Kidney (tissue), 14 donors: ENCODE measurements around the gene COL6A2. TPM values are rescaled to one million over a fixed set of nuclear protein-coding genes. Genes with fewer than 3 reads are reported as not detected.
A peak's percentile ranks its signal among the peaks of the same experiment; 100 is the strongest.

Experiments
- DNase-seq, 5 donors: peaks; one replicate each; pipeline ENCODE4 v3.0.0-alpha.2; 2013 to 2020
- FAIRE-seq: peaks from 2 replicates; lab custom pipeline; 2012; peaks lifted over from hg19 to GRCh38; lab: Jason Lieb, UNC
- H3K27ac ChIP-seq, 2 donors: one replicate each; pipeline ENCODE4 v1.7.0; 2013; ENCODE audit warnings: low read depth in 2 of 2, low read length in 2 of 2, inconsistent platforms in 1 of 2
- H3K27me3 ChIP-seq: one replicate; pipeline ENCODE4 v1.7.1; 2013; ENCODE audit warnings: low read length, inconsistent platforms; ENCODE audit not compliant: control insufficient read depth, insufficient read depth
- H3K36me3 ChIP-seq, 3 donors: one replicate each; pipeline versions ENCODE4 v1.7.0 to v1.7.1; 2013; ENCODE audit warnings: low read length in 3 of 3, control low read depth in 1 of 3, inconsistent platforms in 1 of 3; ENCODE audit not compliant: insufficient read depth in 3 of 3, control insufficient read depth in 2 of 3
- H3K4me1 ChIP-seq, 3 donors: one replicate each; pipeline versions ENCODE4 v1.7.0 to v1.7.1; 2013; ENCODE audit warnings: low read length in 3 of 3, inconsistent platforms in 1 of 3, low read depth in 1 of 3; ENCODE audit not compliant: control insufficient read depth in 2 of 3, insufficient read depth in 2 of 3
- H3K4me3 ChIP-seq, 3 donors: one replicate each; pipeline versions ENCODE4 v1.7.0 to v1.8.1; 2013; ENCODE audit warnings: low read length in 3 of 3, control low read depth in 1 of 3, inconsistent platforms in 1 of 3
- H3K9ac ChIP-seq, 3 donors: one replicate each; pipeline versions ENCODE4 v1.7.0 to v1.7.1; 2013; ENCODE audit warnings: low read length in 3 of 3, control low read depth in 1 of 3, inconsistent platforms in 1 of 3
- H3K9me3 ChIP-seq, 3 donors: one replicate each; pipeline versions ENCODE4 v1.7.0 to v1.7.1; 2013; ENCODE audit warnings: low read length in 3 of 3, control low read depth in 1 of 3, inconsistent platforms in 1 of 3; ENCODE audit not compliant: control insufficient read depth in 2 of 3, insufficient read depth in 1 of 3
- intact Hi-C: fragments of 100-400 bp; cut with DNase I; formaldehyde crosslinking; loops from one replicate; pipeline ENCODE4 v1.11.1; 2022
- polyA plus RNA-seq: library from polyadenylated mRNA; stranded (reverse); fragments of 350-450 nt; fragmentation: Illumina TruSeq; extraction: RNeasy Lipid Tissue Mini Kit (QIAGEN cat#74804); gene quantifications from one replicate; pipeline ENCODE4 v1.2.3, GENCODE V29; 2014; ENCODE audit warnings: low read depth, low replicate concordance; ENCODE audit not compliant: insufficient read depth
- total RNA-seq: library from RNA; stranded (reverse); fragmentation: NEBNext Ultra II Directional; extraction: Animal tissue kit (Norgen Biotek cat#: 25700); gene quantifications from one replicate; pipeline ENCODE4 v1.2.1, GENCODE V29; 2021
- TF ChIP-seq, protein P1 (sequence below): IDR thresholded peaks from 3 replicates; pipeline ENCODE4 v1.5.1; 2012; ENCODE audit warnings: mild to moderate bottlenecking, moderate library complexity, borderline replicate concordance; ENCODE audit not compliant: insufficient read depth; ENCODE audit errors: extremely low read depth
- donor health status: control.
- donor health status: control.
- donor health status: control.
- donor health status: control.
- donor health status: control.
- donor health status: DM: yes; HTN: yes; CAD: no.
- donor health status: Normal renal cell carcinoma (clear cell type).

COL6A2 gene
- total and polyA plus RNA-seq, 2 donors from 2014 or later = 52.4 to 174 TPM

DNA sequence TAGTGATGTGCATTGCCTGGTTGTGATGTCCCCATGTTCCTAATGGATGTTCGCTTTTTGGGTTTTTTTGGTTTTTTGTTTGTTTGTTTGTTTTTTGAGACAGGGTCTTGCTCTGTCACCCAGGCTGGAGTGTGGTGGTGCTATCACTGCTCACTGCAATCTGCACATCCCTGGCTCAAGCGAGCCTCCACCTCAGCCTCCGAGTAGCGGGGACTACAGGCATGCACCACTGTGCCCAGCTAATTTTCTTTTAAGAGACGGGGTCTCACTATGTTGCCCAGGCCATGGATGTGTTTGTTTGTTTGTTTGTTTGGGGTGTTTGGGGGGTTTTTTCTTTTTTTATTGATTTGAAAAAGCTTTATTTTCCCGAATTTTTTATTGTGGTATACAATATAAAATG, 2.1 kb downstream of the COL6A2 start:
- peaks cover 0 to 2% (median 0%) of the 10 kb centered on the region in 3 donors for H3K36me3 ChIP-seq
- no peak overlapping the region for H3K27ac ChIP-seq
- peak in 2 of 5 donors; percentile 23 to 27 for DNase-seq
- intact Hi-C loops = loop anchor here (10.0 kb wide), 1 partner anchor 125 kb away; no protein-coding TSS in a partner anchor
- no peaks in the 10 kb centered on the region for H3K4me1 ChIP-seq
- FAIRE-seq = no peak
- H3K9me3 ChIP-seq = peaks cover 0 to 8% (median 2%) of the 10 kb centered on the region in 3 donors
- H3K4me3 ChIP-seq = no peak overlapping the region
- no peak overlapping the region for H3K9ac ChIP-seq
- TF ChIP-seq, protein P1, sequence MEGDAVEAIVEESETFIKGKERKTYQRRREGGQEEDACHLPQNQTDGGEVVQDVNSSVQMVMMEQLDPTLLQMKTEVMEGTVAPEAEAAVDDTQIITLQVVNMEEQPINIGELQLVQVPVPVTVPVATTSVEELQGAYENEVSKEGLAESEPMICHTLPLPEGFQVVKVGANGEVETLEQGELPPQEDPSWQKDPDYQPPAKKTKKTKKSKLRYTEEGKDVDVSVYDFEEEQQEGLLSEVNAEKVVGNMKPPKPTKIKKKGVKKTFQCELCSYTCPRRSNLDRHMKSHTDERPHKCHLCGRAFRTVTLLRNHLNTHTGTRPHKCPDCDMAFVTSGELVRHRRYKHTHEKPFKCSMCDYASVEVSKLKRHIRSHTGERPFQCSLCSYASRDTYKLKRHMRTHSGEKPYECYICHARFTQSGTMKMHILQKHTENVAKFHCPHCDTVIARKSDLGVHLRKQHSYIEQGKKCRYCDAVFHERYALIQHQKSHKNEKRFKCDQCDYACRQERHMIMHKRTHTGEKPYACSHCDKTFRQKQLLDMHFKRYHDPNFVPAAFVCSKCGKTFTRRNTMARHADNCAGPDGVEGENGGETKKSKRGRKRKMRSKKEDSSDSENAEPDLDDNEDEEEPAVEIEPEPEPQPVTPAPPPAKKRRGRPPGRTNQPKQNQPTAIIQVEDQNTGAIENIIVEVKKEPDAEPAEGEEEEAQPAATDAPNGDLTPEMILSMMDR = no peak
- no peaks in the 10 kb centered on the region for H3K27me3 ChIP-seq

GRCh38 chr21:46100426-46100825, 2.5 kb downstream of the COL6A2 start:
- H3K36me3 ChIP-seq = peaks cover 0 to 2% (median 0%) of the 10 kb centered on the region in 3 donors
- H3K9me3 ChIP-seq = peaks cover 0 to 8% (median 2%) of the 10 kb centered on the region in 3 donors
- DNase-seq = no peak
- no peak overlapping the region for H3K27ac ChIP-seq
- intact Hi-C loops = loop anchor here (10.0 kb wide), 1 partner anchor 126 kb away; no protein-coding TSS in a partner anchor
- H3K4me3 ChIP-seq = no peak overlapping the region
- no peaks in the 10 kb centered on the region for H3K27me3 ChIP-seq
- FAIRE-seq = no peak
- H3K4me1 ChIP-seq = no peaks in the 10 kb centered on the region
- TF ChIP-seq, protein P1 = no peak
- no peak overlapping the region for H3K9ac ChIP-seq

DNA sequence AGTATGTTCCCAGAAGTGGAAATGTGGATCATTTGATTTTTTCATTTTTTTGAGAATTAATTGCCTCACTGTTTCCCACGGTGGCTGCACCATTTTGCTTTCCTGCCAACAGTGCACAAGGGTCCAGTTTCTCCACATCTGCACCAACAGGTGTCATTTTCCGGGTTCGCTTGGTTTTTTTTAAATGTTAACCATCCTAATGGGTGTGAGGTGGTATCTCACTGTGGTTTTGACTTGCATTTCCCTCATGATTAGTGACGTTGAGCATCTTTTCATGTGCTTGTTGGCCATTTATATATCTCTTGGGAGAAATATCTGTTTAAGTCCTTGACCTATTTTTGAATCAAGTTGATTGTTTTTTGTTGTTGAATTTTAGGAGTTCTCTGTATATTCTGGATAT, 3.0 kb downstream of the COL6A2 start:
- no peak for DNase-seq

More for the DNA sequence above, 3.0 kb downstream of the COL6A2 start:
- no peak overlapping the region for H3K9ac ChIP-seq
- H3K4me1 ChIP-seq = no peaks in the 10 kb centered on the region
- no peaks in the 10 kb centered on the region for H3K27me3 ChIP-seq
- intact Hi-C loops = loop anchor here (10.0 kb wide), 1 partner anchor 126 kb away; no protein-coding TSS in a partner anchor
- no peak for FAIRE-seq
- no peak overlapping the region for H3K27ac ChIP-seq
- TF ChIP-seq, protein P1 = no peak
- no peak overlapping the region for H3K4me3 ChIP-seq
- H3K36me3 ChIP-seq = peaks cover 0 to 2% (median 0%) of the 10 kb centered on the region in 3 donors
- H3K9me3 ChIP-seq = peaks cover 0 to 8% (median 2%) of the 10 kb centered on the region in 3 donors
